H9 (cell line): ENCODE measurements around the gene ARPP21. TPM values are rescaled to one million over a fixed set of nuclear protein-coding genes. Genes with fewer than 3 reads are reported as not detected.

ENCODE experiments used
- DNase-seq: peaks from one replicate; pipeline ENCODE4 v3.0.0-alpha.2; 2017
- H2AFZ ChIP-seq: one replicate; pipeline ENCODE4 v1.6.1; 2013; ENCODE audit warnings: mild to moderate bottlenecking, low read length, control low read depth, moderate library complexity
- H2AK5ac ChIP-seq: 2 replicates; pipeline ENCODE4 v1.6.1; 2013; ENCODE audit warnings: low read length, control low read depth, mixed read lengths; ENCODE audit not compliant: insufficient read length
- H2BK120ac ChIP-seq: one replicate; pipeline ENCODE4 v1.6.1; 2013; ENCODE audit warnings: low read depth, mild to moderate bottlenecking, low read length, control low read depth, inconsistent platforms; ENCODE audit not compliant: poor library complexity, severe bottlenecking
- H2BK12ac ChIP-seq: 2 replicates; pipeline ENCODE4 v1.6.1; 2013; ENCODE audit warnings: low read length, control low read depth, mixed read lengths, low read depth; ENCODE audit not compliant: insufficient read length
- H2BK15ac ChIP-seq: 2 replicates; pipeline ENCODE4 v1.6.1; 2013; ENCODE audit warnings: low read depth, low read length, control low read depth
- H2BK20ac ChIP-seq: one replicate; pipeline ENCODE4 v1.6.1; 2013; ENCODE audit warnings: low read depth, mild to moderate bottlenecking, low read length, control low read depth, inconsistent platforms; ENCODE audit not compliant: poor library complexity, severe bottlenecking
- H2BK5ac ChIP-seq: 2 replicates; pipeline ENCODE4 v1.6.1; 2013; ENCODE audit warnings: low read length, control low read depth, mixed read lengths; ENCODE audit not compliant: insufficient read length
- H3K14ac ChIP-seq: 2 replicates; pipeline ENCODE4 v1.6.1; 2013; ENCODE audit warnings: low read length, control low read depth; ENCODE audit not compliant: insufficient read depth
- H3K18ac ChIP-seq: 2 replicates; pipeline ENCODE4 v1.6.1; 2013; ENCODE audit warnings: low read depth, mild to moderate bottlenecking, mixed read lengths, low read length, control low read depth; ENCODE audit not compliant: insufficient read length
- H3K23ac ChIP-seq: 2 replicates; pipeline ENCODE4 v1.6.1; 2013; ENCODE audit warnings: low read length, control low read depth, mixed read lengths, low read depth; ENCODE audit not compliant: insufficient read length
- H3K23me2 ChIP-seq: 2 replicates; pipeline ENCODE4 v1.6.1; 2013; ENCODE audit warnings: low read depth, mild to moderate bottlenecking, mixed read lengths, low read length, control low read depth; ENCODE audit not compliant: insufficient read length, poor library complexity, severe bottlenecking
- H3K27ac ChIP-seq: 2 replicates; pipeline ENCODE4 v1.5.1; 2013; ENCODE audit warnings: low read length, control low read depth, mixed read lengths, low read depth; ENCODE audit not compliant: insufficient read length
- H3K27me3 ChIP-seq: 2 replicates; pipeline ENCODE4 v1.6.1; 2013; ENCODE audit warnings: low read length, control low read depth, inconsistent platforms; ENCODE audit not compliant: insufficient read depth
- H3K4ac ChIP-seq: 2 replicates; pipeline ENCODE4 v1.6.1; 2013; ENCODE audit warnings: low read depth, mild to moderate bottlenecking, control low read depth, inconsistent platforms, low read length, moderate library complexity
- H3K4me1 ChIP-seq: 2 replicates; pipeline ENCODE4 v1.6.1; 2013; ENCODE audit warnings: low read length, control low read depth, inconsistent platforms; ENCODE audit not compliant: insufficient read depth
- H3K4me2 ChIP-seq: 2 replicates; pipeline ENCODE4 v1.6.1; 2013; ENCODE audit warnings: low read length, control low read depth, mixed read lengths; ENCODE audit not compliant: insufficient read length, insufficient read depth
- H3K56ac ChIP-seq: 2 replicates; pipeline ENCODE4 v1.6.1; 2013; ENCODE audit warnings: low read depth, mild to moderate bottlenecking, mixed read lengths, low read length, control low read depth; ENCODE audit not compliant: insufficient read length
- H3K79me1 ChIP-seq: 2 replicates; pipeline ENCODE4 v1.6.1; 2013; ENCODE audit warnings: low read depth, mild to moderate bottlenecking, moderate library complexity, low read length, control low read depth, inconsistent platforms; ENCODE audit not compliant: insufficient read depth, poor library complexity, severe bottlenecking
- H3K79me2 ChIP-seq: 2 replicates; pipeline ENCODE4 v1.6.1; 2013; ENCODE audit warnings: low read length, control low read depth, inconsistent platforms; ENCODE audit not compliant: insufficient read depth
- H3K9ac ChIP-seq: 2 replicates; pipeline ENCODE4 v1.6.1; 2013; ENCODE audit warnings: low read length, control low read depth, mixed read lengths; ENCODE audit not compliant: insufficient read length; ENCODE audit errors: extremely low read depth
- H3K9me3 ChIP-seq: one replicate; pipeline ENCODE4 v1.6.1; 2013; ENCODE audit warnings: low read depth, low read length, inconsistent platforms; ENCODE audit not compliant: control insufficient read depth
- H3T11ph ChIP-seq: one replicate; pipeline ENCODE4 v1.6.1; 2013; ENCODE audit warnings: mild to moderate bottlenecking, low read length, control low read depth, inconsistent platforms
- H4K20me1 ChIP-seq: one replicate; pipeline ENCODE4 v1.6.1; 2013; ENCODE audit not compliant: control insufficient read depth, insufficient read length, insufficient read depth
- H4K5ac ChIP-seq: 2 replicates; pipeline ENCODE4 v1.6.1; 2013; ENCODE audit warnings: low read depth, mild to moderate bottlenecking, mixed read lengths, low read length, control low read depth; ENCODE audit not compliant: insufficient read length
- H4K8ac ChIP-seq: replicated peaks from 2 replicates; pipeline ENCODE4 v1.6.1; 2013; ENCODE audit warnings: low read length, control low read depth, mixed read lengths, low read depth; ENCODE audit not compliant: insufficient read length
- H4K91ac ChIP-seq: 2 replicates; pipeline ENCODE4 v1.6.1; 2013; ENCODE audit warnings: low read depth, mild to moderate bottlenecking, moderate library complexity, mixed read lengths, low read length, control low read depth; ENCODE audit not compliant: insufficient read length
- H3K27ac Mint-ChIP-seq, 3 experiments: 2 replicates in 2 of 3; 3 replicates in 1 of 3; pipeline ENCODE4 v1.8.0; 2020 to 2021; ENCODE audit warnings: mixed read lengths in 3 of 3, mild to moderate bottlenecking in 1 of 3, moderate library complexity in 1 of 3
- H3K27me3 Mint-ChIP-seq: 2 replicates; pipeline ENCODE4 v1.8.0; 2021; ENCODE audit warnings: low read depth, mild to moderate bottlenecking, moderate library complexity, mixed read lengths
- H3K36me3 Mint-ChIP-seq, 3 experiments: 2 replicates in 2 of 3; 3 replicates in 1 of 3; pipeline ENCODE4 v1.8.0; 2020 to 2021; ENCODE audit warnings: low read depth in 3 of 3, mixed read lengths in 3 of 3; ENCODE audit not compliant: insufficient read depth in 1 of 3
- H3K4me1 Mint-ChIP-seq, 2 experiments: 2 replicates each; pipeline ENCODE4 v1.8.0; 2020; ENCODE audit warnings: mixed read lengths in 2 of 2
- H3K4me3 Mint-ChIP-seq, 2 experiments: 2 replicates in 1 of 2; 3 replicates in 1 of 2; pipeline ENCODE4 v1.8.0; 2020 to 2021; ENCODE audit warnings: mild to moderate bottlenecking in 2 of 2, mixed read lengths in 2 of 2, moderate library complexity in 1 of 2
- H3K9me3 Mint-ChIP-seq, 2 experiments: 2 replicates in 1 of 2; 3 replicates in 1 of 2; pipeline ENCODE4 v1.8.0; 2020; ENCODE audit warnings: mild to moderate bottlenecking in 2 of 2, mixed read lengths in 2 of 2, moderate library complexity in 1 of 2
- CTCF ChIP-seq: fragments of 200-600 bp; sonication (generic); conservative IDR thresholded peaks from 3 replicates; pipeline ENCODE4 v1.8.0; 2021; ENCODE audit warnings: antibody characterized with exemption, mild to moderate bottlenecking
- WGBS: extraction: QIAGEN DNeasy Blood & Tissue Kit; methylation state at CpG from one replicate; pipeline ENCODE4 v1.1.7; 2013; ENCODE audit warnings: missing lambda C conversion rate, low lambda C conversion rate, mixed read lengths; ENCODE audit not compliant: insufficient read length; ENCODE audit errors: extremely low coverage; 5-methylcytosine and 5-hydroxymethylcytosine counted together
- total RNA-seq: library from RNA; stranded (reverse); gene quantifications from 2 replicates; pipeline ENCODE4 v1.2.1, GENCODE V29; 2021

ARPP21 gene
- total RNA-seq, 1 experiment from 2014 or later, result not detected

GRCh38 chr3:35641920-35642527 lies 2.7 kb downstream of the ARPP21 start:
- WGBS, result no CpG with 5 or more reads among the region's 4 CpGs
- H3K56ac ChIP-seq, result no peak overlapping the region
- no peak overlapping the region for H3T11ph ChIP-seq
- H4K8ac ChIP-seq, result no peak overlapping the region
- H4K5ac ChIP-seq, result no peak overlapping the region
- H2AFZ ChIP-seq, result no peak overlapping the region
- no peak overlapping the region for H3K23ac ChIP-seq
- no peak overlapping the region for H3K4me3 Mint-ChIP-seq
- 0 out of 7 replicates have a peak, but pooled peaks cover 0 to 3% (median 0%) of the 10 kb centered on the region in 3 experiments for H3K36me3 Mint-ChIP-seq
- H3K9me3 ChIP-seq, result no peaks in the 10 kb centered on the region
- H4K20me1 ChIP-seq, result no peaks in the 10 kb centered on the region
- no peak overlapping the region for H3K14ac ChIP-seq
- H2BK15ac ChIP-seq, result no peak overlapping the region
- H3K79me2 ChIP-seq, result no peaks in the 10 kb centered on the region
- no peak for TF ChIP-seq CTCF
- no peak overlapping the region for H3K4me2 ChIP-seq
- H3K27me3 Mint-ChIP-seq, result peaks cover 75% of the 10 kb centered on the region
- H2BK5ac ChIP-seq, result no peak overlapping the region
- no peak overlapping the region for H2AK5ac ChIP-seq
- H3K18ac ChIP-seq, result no peak overlapping the region
- no peak overlapping the region for H2BK20ac ChIP-seq
- H3K4ac ChIP-seq, result no peak overlapping the region
- peaks cover 9 to 13% of the 10 kb centered on the region in 2 experiments for H3K4me1 Mint-ChIP-seq
- no peaks in the 10 kb centered on the region for H3K4me1 ChIP-seq
- no peaks in the 10 kb centered on the region for H3K79me1 ChIP-seq
- no peak overlapping the region for H2BK120ac ChIP-seq
- H3K27ac Mint-ChIP-seq, result no peak overlapping the region
- peaks cover 28% of the 10 kb centered on the region for H3K27me3 ChIP-seq
- H2BK12ac ChIP-seq, result no peak overlapping the region
- no peak overlapping the region for H4K91ac ChIP-seq
- H3K23me2 ChIP-seq, result peaks cover 7% of the 10 kb centered on the region
- no peak overlapping the region for H3K9ac ChIP-seq
- no peak overlapping the region for H3K27ac ChIP-seq
- no peak for DNase-seq
- H3K9me3 Mint-ChIP-seq, result peaks cover 0 to 6% of the 10 kb centered on the region in 2 experiments; a peak in 3 of 5 replicates
